HG03280 (cell line): Measurements from ENCODE around the gene MYL7.

Source experiments
- ATAC-seq: cut with Tn5 transposase; IDR thresholded peaks from one replicate; pipeline ENCODE4 v1.9.1; 2021; ENCODE audit warnings: mild to moderate bottlenecking, moderate library complexity; ENCODE audit not compliant: unreplicated experiment

The MYL7 gene

GRCh38 chr7:44150966-44151941 is 10.1 kb upstream of the MYL7 start:
- no peak for ATAC-seq

GRCh38 chr7:44150466-44150832 is 9.3 kb upstream of the MYL7 start:
- no peak for ATAC-seq

GRCh38 chr7:44149571-44150465 is 8.7 kb upstream of the MYL7 start:
- no peak for ATAC-seq

- ATAC-seq = no peak
These were observed 7.9 kb upstream of the MYL7 start for GRCh38 chr7:44148961-44149536.

- no peak for ATAC-seq
These were observed 7.0 kb upstream of the MYL7 start for GRCh38 chr7:44148166-44148565.

- no peak for ATAC-seq
These were observed 6.2 kb upstream of the MYL7 start for GRCh38 chr7:44147026-44147991.

GRCh38 chr7:44145969-44146911 is 5.1 kb upstream of the MYL7 start:
- ATAC-seq = no peak

GRCh38 chr7:44145479-44145968 is 4.4 kb upstream of the MYL7 start:
- no peak for ATAC-seq

- no peak for ATAC-seq
These were observed 3.9 kb upstream of the MYL7 start for GRCh38 chr7:44144968-44145478.

- no peak for ATAC-seq
These were observed 3.4 kb upstream of the MYL7 start for GRCh38 chr7:44144426-44144967.

- no peak for ATAC-seq
These were observed 2.6 kb upstream of the MYL7 start for GRCh38 chr7:44143646-44144250.

GRCh38 chr7:44142028-44142427 is 896 bp upstream of the MYL7 start:
- no peak for ATAC-seq

GRCh38 chr7:44140341-44140740 is 791 bp downstream of the MYL7 start:
- no peak for ATAC-seq

GRCh38 chr7:44139311-44140010 is 1.7 kb downstream of the MYL7 start:
- ATAC-seq = no peak

- no peak for ATAC-seq
These were observed 2.4 kb downstream of the MYL7 start for GRCh38 chr7:44138698-44139097.

- no peak for ATAC-seq
These were observed 4.4 kb downstream of the MYL7 start for GRCh38 chr7:44136731-44137130.

GRCh38 chr7:44134943-44135628 is 6.0 kb downstream of the MYL7 start:
- no peak for ATAC-seq
